HEK293 (cell line): ENCODE results near the gene UCP3.
"Not testable (repeated sequence)": the region's sequence is repeated elsewhere in the genome, so short reads cannot be mapped to it uniquely, and the experiment has no call there.

ENCODE experiments used
- CTCF ChIA-PET: fragments of 350-600 bp; formaldehyde crosslinking; extraction: SDS; loops from one replicate; lab custom pipeline; 2021; ENCODE audit warnings: antibody characterized with exemption; lab: Yijun Ruan, JAX
- POLR2A ChIA-PET: fragments of 300-600 bp; formaldehyde crosslinking; extraction: SDS; loops from one replicate; lab custom pipeline; 2020; ENCODE audit warnings: antibody characterized with exemption, inconsistent platforms; lab: Yijun Ruan, JAX
- H3K27ac ChIP-seq: fragments of 200-500 bp; sonication (Bioruptor generic); 2 replicates; pipeline ENCODE4 v1.5.1; 2014; ENCODE audit warnings: low read depth, low read length, control low read depth, inconsistent platforms; ENCODE audit errors: extremely low read depth
- H3K36me3 ChIP-seq, 2 experiments: fragments of 200-500 bp in 1 of 2; sonication (Bioruptor generic) in 1 of 2; 1 replicate in 1 of 2; 2 replicates in 1 of 2; pipeline ENCODE4 v1.5.1; 2014 to 2017; ENCODE audit warnings: inconsistent platforms in 2 of 2, low read length in 2 of 2; ENCODE audit not compliant: control insufficient read depth in 2 of 2, insufficient read depth in 1 of 2
- H3K4me1 ChIP-seq: fragments of 200-500 bp; sonication (Bioruptor generic); 2 replicates; pipeline ENCODE4 v1.5.1; 2014; ENCODE audit warnings: mild to moderate bottlenecking, low read length, inconsistent platforms; ENCODE audit not compliant: control insufficient read depth, insufficient read depth
- H3K4me3 ChIP-seq: 2 replicates; pipeline ENCODE4 v1.5.1; 2011; ENCODE audit warnings: low read depth, mild to moderate bottlenecking, control low read depth, low read length, moderate library complexity
- H3K9me3 ChIP-seq: fragments of 200-500 bp; sonication (Bioruptor generic); 2 replicates; pipeline ENCODE4 v1.5.1; 2014; ENCODE audit warnings: low read depth, low read length, inconsistent platforms; ENCODE audit not compliant: control insufficient read depth, insufficient read depth
- GLI2 ChIP-seq: fragments of 450-650 bp; formaldehyde crosslinking; IDR thresholded peaks from 2 replicates; pipeline ENCODE4; 2017; ENCODE audit warnings: missing biosample characterization, missing genetic modification characterization, low read depth, borderline replicate concordance
- GLI4 ChIP-seq: fragments of 450-650 bp; formaldehyde crosslinking; IDR thresholded peaks from 2 replicates; pipeline ENCODE4 v1.5.1; 2016; ENCODE audit warnings: missing biosample characterization, missing genetic modification characterization
- HOXD13 ChIP-seq: sonication (generic); formaldehyde crosslinking; IDR thresholded peaks from 2 replicates; pipeline ENCODE4 v1.8.0; 2022; ENCODE audit warnings: missing genetic modification reagents, borderline replicate concordance
- MZF1 ChIP-seq: fragments of 450-650 bp; formaldehyde crosslinking; IDR thresholded peaks from 2 replicates; pipeline ENCODE4 v1.5.1; 2017; ENCODE audit warnings: missing biosample characterization, missing genetic modification characterization, borderline replicate concordance
- OVOL3 ChIP-seq: fragments of 450-650 bp; formaldehyde crosslinking; IDR thresholded peaks from 2 replicates; pipeline ENCODE4 v1.5.1; 2016; ENCODE audit warnings: missing biosample characterization, missing genetic modification characterization
- SP3 ChIP-seq: fragments of 450-650 bp; formaldehyde crosslinking; IDR thresholded peaks from 2 replicates; pipeline ENCODE4 v1.5.1; 2016; ENCODE audit warnings: missing biosample characterization, missing genetic modification characterization
- ZBTB21 ChIP-seq: fragments of 450-650 bp; formaldehyde crosslinking; IDR thresholded peaks from 2 replicates; pipeline ENCODE4 v1.5.1; 2017; ENCODE audit warnings: missing biosample characterization, missing genetic modification characterization
- ZFP37 ChIP-seq: fragments of 450-650 bp; formaldehyde crosslinking; IDR thresholded peaks from 2 replicates; pipeline ENCODE4 v1.5.1; 2016; ENCODE audit warnings: missing biosample characterization, missing genetic modification characterization
- ZNF169 ChIP-seq: fragments of 450-650 bp; formaldehyde crosslinking; IDR thresholded peaks from 2 replicates; pipeline ENCODE4 v1.5.1; 2016; ENCODE audit warnings: missing biosample characterization, missing genetic modification characterization
- ZNF19 ChIP-seq: fragments of 450-650 bp; formaldehyde crosslinking; IDR thresholded peaks from 2 replicates; pipeline ENCODE4; 2016; ENCODE audit warnings: missing biosample characterization, missing genetic modification characterization, low read depth
- ZNF211 ChIP-seq: fragments of 450-650 bp; formaldehyde crosslinking; IDR thresholded peaks from 2 replicates; pipeline ENCODE4 v1.5.1; 2016; ENCODE audit warnings: low read depth, missing biosample characterization, missing genetic modification characterization
- ZNF223 ChIP-seq: fragments of 450-650 bp; formaldehyde crosslinking; IDR thresholded peaks from 2 replicates; pipeline ENCODE4 v1.5.1; 2016; ENCODE audit warnings: missing biosample characterization, missing genetic modification characterization
- ZNF311 ChIP-seq: fragments of 450-650 bp; formaldehyde crosslinking; IDR thresholded peaks from 2 replicates; pipeline ENCODE4 v1.5.1; 2017; ENCODE audit warnings: missing biosample characterization, missing genetic modification characterization, borderline replicate concordance
- ZNF350 ChIP-seq: fragments of 450-650 bp; formaldehyde crosslinking; IDR thresholded peaks from 2 replicates; pipeline ENCODE4 v1.5.0; 2017; ENCODE audit warnings: missing biosample characterization, mild to moderate bottlenecking, missing genetic modification characterization
- ZNF366 ChIP-seq: fragments of 450-650 bp; formaldehyde crosslinking; conservative IDR thresholded peaks from 2 replicates; pipeline ENCODE4 v1.5.1; 2016; ENCODE audit warnings: missing biosample characterization, missing genetic modification characterization
- ZNF558 ChIP-seq: fragments of 450-650 bp; formaldehyde crosslinking; IDR thresholded peaks from 2 replicates; pipeline ENCODE4 v1.5.1; 2016; ENCODE audit warnings: missing biosample characterization, missing genetic modification characterization
- ZNF664 ChIP-seq: fragments of 450-650 bp; formaldehyde crosslinking; IDR thresholded peaks from 2 replicates; pipeline ENCODE4 v1.5.1; 2016; ENCODE audit warnings: missing biosample characterization, missing genetic modification characterization
- ZNF747 ChIP-seq: fragments of 450-650 bp; formaldehyde crosslinking; IDR thresholded peaks from 2 replicates; pipeline ENCODE4 v1.5.1; 2016; ENCODE audit warnings: missing biosample characterization, missing genetic modification characterization
- TF ChIP-seq, protein P1 (sequence below): fragments of 450-650 bp; formaldehyde crosslinking; IDR thresholded peaks from 2 replicates; pipeline ENCODE4 v1.5.1; 2016; ENCODE audit warnings: missing biosample characterization, missing genetic modification characterization
- TF ChIP-seq, protein P2 (sequence below): fragments of 450-650 bp; formaldehyde crosslinking; IDR thresholded peaks from 2 replicates; pipeline ENCODE4 v1.5.1; 2016; ENCODE audit warnings: missing biosample characterization, missing genetic modification characterization
- TF ChIP-seq, protein P3 (sequence below): fragments of 450-650 bp; formaldehyde crosslinking; IDR thresholded peaks from 2 replicates; pipeline ENCODE4; 2016; ENCODE audit warnings: missing biosample characterization, missing genetic modification characterization
- TF ChIP-seq, protein P4 (sequence below): fragments of 450-650 bp; formaldehyde crosslinking; IDR thresholded peaks from 2 replicates; pipeline ENCODE4 v1.5.1; 2016; ENCODE audit warnings: missing biosample characterization, missing genetic modification characterization
- TF ChIP-seq, protein P5 (sequence below): fragments of 450-650 bp; formaldehyde crosslinking; optimal IDR thresholded peaks from 2 replicates; pipeline ENCODE3; 2016; ENCODE audit warnings: missing biosample characterization, mild to moderate bottlenecking, missing genetic modification characterization
- TF ChIP-seq, protein P6 (sequence below): fragments of 450-650 bp; formaldehyde crosslinking; IDR thresholded peaks from 2 replicates; pipeline ENCODE4 v1.5.0; 2017; ENCODE audit warnings: missing biosample characterization, missing genetic modification characterization, borderline replicate concordance

UCP3 gene

DNA sequence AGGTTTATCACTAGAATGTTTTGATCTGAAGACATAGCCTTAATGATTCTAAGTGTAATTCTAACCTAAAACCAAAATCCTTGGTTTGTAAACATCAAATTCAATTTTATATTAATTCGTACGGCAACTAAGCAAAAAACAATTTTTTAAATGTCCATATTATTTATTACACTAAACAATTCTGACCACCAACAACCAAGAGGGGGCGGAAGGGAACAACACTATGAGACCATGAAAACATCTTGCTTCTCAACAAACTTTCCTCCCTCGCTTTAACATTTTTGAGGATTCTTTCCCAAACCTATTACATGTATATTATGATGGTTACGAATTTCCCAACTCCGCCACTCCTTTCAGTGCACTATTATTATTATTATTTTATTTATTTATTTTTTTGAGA, 19.7 kb downstream of the UCP3 start:
- Histone ChIP-seq H3K27ac (no peak overlapping the region), H3K36me3 (no peaks in the 10 kb centered on the region), H3K9me3 (no peaks in the 10 kb centered on the region), H3K4me3 (no peak overlapping the region), H3K4me1 (no peaks in the 10 kb centered on the region)
- POLR2A ChIA-PET, result no interaction called here
- TF ChIP-seq ZFP37 (tag by site-specific recombination) (no peak), ZNF311 (no peak), ZBTB21 (tag by site-specific recombination) (no peak), ZNF350 (no peak), MZF1 (tag by site-specific recombination) (no peak), SP3 (tag by site-specific recombination) (no peak), ZNF664 (tag by site-specific recombination) (no peak)
- TF ChIP-seq, protein P1, sequence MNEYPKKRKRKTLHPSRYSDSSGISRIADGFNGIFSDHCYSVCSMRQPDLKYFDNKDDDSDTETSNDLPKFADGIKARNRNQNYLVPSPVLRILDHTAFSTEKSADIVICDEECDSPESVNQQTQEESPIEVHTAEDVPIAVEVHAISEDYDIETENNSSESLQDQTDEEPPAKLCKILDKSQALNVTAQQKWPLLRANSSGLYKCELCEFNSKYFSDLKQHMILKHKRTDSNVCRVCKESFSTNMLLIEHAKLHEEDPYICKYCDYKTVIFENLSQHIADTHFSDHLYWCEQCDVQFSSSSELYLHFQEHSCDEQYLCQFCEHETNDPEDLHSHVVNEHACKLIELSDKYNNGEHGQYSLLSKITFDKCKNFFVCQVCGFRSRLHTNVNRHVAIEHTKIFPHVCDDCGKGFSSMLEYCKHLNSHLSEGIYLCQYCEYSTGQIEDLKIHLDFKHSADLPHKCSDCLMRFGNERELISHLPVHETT (tag by site-specific recombination), result no peak
- TF ChIP-seq, protein P2, sequence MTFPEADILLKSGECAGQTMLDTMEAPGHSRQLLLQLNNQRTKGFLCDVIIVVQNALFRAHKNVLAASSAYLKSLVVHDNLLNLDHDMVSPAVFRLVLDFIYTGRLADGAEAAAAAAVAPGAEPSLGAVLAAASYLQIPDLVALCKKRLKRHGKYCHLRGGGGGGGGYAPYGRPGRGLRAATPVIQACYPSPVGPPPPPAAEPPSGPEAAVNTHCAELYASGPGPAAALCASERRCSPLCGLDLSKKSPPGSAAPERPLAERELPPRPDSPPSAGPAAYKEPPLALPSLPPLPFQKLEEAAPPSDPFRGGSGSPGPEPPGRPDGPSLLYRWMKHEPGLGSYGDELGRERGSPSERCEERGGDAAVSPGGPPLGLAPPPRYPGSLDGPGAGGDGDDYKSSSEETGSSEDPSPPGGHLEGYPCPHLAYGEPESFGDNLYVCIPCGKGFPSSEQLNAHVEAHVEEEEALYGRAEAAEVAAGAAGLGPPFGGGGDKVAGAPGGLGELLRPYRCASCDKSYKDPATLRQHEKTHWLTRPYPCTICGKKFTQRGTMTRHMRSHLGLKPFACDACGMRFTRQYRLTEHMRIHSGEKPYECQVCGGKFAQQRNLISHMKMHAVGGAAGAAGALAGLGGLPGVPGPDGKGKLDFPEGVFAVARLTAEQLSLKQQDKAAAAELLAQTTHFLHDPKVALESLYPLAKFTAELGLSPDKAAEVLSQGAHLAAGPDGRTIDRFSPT (tag by site-specific recombination), result no peak
- TF ChIP-seq, protein P3, sequence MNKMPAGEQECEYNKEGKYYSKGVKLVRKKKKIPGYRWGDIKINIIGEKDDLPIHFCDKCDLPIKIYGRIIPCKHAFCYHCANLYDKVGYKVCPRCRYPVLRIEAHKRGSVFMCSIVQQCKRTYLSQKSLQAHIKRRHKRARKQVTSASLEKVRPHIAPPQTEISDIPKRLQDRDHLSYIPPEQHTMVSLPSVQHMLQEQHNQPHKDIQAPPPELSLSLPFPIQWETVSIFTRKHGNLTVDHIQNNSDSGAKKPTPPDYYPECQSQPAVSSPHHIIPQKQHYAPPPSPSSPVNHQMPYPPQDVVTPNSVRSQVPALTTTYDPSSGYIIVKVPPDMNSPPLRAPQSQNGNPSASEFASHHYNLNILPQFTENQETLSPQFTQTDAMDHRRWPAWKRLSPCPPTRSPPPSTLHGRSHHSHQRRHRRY (tag by site-specific recombination), result no peak
- CTCF ChIA-PET, result interaction anchor here (0.7 kb wide), 1 partner anchor 11 kb away, joined by 3 read pairs; no protein-coding TSS in a partner anchor

DNA sequence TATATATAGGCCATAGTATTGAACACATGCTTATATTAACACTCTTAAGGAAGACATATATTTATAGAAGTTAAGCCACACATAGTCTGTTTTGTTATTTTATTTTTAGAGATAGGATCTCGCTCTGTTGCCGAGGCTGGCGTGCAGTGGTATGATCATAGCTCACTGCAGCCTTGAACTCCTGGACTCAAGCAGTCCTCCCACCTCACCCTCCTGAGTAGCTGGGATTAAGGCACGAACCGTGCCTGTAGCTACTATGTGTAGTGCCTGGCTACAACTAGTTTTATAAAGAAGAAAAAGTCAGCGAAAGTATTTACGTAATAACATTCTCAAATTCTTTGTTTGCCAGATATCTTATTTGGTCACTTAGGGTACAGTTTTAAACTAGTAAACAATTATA, 20.7 kb downstream of the UCP3 start:
- no peak for TF ChIP-seq ZNF350
- no peak for TF ChIP-seq OVOL3 (tag by site-specific recombination)
- no peak for TF ChIP-seq GLI4 (tag by site-specific recombination)
- no peak for TF ChIP-seq ZNF747 (tag by site-specific recombination)
- no peak for TF ChIP-seq ZNF223 (tag by site-specific recombination)
- TF ChIP-seq, protein P4, sequence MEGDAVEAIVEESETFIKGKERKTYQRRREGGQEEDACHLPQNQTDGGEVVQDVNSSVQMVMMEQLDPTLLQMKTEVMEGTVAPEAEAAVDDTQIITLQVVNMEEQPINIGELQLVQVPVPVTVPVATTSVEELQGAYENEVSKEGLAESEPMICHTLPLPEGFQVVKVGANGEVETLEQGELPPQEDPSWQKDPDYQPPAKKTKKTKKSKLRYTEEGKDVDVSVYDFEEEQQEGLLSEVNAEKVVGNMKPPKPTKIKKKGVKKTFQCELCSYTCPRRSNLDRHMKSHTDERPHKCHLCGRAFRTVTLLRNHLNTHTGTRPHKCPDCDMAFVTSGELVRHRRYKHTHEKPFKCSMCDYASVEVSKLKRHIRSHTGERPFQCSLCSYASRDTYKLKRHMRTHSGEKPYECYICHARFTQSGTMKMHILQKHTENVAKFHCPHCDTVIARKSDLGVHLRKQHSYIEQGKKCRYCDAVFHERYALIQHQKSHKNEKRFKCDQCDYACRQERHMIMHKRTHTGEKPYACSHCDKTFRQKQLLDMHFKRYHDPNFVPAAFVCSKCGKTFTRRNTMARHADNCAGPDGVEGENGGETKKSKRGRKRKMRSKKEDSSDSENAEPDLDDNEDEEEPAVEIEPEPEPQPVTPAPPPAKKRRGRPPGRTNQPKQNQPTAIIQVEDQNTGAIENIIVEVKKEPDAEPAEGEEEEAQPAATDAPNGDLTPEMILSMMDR (tag by site-specific recombination), result no peak
- TF ChIP-seq HOXD13, result no peak
- TF ChIP-seq, protein P5, sequence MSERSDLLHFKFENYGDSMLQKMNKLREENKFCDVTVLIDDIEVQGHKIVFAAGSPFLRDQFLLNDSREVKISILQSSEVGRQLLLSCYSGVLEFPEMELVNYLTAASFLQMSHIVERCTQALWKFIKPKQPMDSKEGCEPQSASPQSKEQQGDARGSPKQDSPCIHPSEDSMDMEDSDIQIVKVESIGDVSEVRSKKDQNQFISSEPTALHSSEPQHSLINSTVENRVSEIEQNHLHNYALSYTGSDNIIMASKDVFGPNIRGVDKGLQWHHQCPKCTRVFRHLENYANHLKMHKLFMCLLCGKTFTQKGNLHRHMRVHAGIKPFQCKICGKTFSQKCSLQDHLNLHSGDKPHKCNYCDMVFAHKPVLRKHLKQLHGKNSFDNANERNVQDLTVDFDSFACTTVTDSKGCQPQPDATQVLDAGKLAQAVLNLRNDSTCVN, result no peak
- no peak for TF ChIP-seq ZNF19
- no peak for TF ChIP-seq ZNF558 (tag by site-specific recombination)
- TF ChIP-seq GLI2 (tag by site-specific recombination), result no peak
- no peak for TF ChIP-seq ZNF366 (tag by site-specific recombination)
- TF ChIP-seq, protein P6, sequence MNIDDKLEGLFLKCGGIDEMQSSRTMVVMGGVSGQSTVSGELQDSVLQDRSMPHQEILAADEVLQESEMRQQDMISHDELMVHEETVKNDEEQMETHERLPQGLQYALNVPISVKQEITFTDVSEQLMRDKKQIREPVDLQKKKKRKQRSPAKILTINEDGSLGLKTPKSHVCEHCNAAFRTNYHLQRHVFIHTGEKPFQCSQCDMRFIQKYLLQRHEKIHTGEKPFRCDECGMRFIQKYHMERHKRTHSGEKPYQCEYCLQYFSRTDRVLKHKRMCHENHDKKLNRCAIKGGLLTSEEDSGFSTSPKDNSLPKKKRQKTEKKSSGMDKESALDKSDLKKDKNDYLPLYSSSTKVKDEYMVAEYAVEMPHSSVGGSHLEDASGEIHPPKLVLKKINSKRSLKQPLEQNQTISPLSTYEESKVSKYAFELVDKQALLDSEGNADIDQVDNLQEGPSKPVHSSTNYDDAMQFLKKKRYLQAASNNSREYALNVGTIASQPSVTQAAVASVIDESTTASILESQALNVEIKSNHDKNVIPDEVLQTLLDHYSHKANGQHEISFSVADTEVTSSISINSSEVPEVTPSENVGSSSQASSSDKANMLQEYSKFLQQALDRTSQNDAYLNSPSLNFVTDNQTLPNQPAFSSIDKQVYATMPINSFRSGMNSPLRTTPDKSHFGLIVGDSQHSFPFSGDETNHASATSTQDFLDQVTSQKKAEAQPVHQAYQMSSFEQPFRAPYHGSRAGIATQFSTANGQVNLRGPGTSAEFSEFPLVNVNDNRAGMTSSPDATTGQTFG (tag by site-specific recombination), result no peak
- TF ChIP-seq ZNF169 (tag by site-specific recombination), result no peak
- TF ChIP-seq ZNF211 (tag by site-specific recombination), result no peak
- no peak overlapping the region for H3K4me3 ChIP-seq
- no peak overlapping the region for H3K27ac ChIP-seq
- no peaks in the 10 kb centered on the region for H3K9me3 ChIP-seq
- POLR2A ChIA-PET, result no interaction called here
- no peaks in the 10 kb centered on the region for H3K36me3 ChIP-seq
- CTCF ChIA-PET, result interaction anchor here (0.6 kb wide), 1 partner anchor 26 kb away, joined by 3 read pairs; no protein-coding TSS in a partner anchor
- H3K4me1 ChIP-seq, result no peaks in the 10 kb centered on the region

DNA sequence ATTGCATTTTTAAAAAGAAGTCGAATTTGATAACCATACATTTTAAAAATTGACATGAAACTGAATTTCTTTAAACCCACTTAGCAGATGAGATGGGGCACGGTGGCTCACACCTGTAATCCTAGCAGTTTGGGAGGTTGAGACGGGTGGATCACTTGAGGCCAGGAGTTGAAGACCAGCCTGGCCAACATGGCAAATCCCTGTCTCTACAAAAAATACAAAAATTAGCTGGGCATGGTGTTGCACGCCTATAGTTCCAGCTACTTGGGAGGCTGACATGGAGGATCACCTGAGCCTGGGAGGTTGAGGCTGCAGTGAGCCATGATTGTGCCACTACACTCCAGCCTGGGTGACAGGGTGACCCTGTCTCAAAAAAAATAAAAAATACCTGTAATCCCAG, 23.2 kb downstream of the UCP3 start:
- H3K4me3 ChIP-seq, H3K9me3 ChIP-seq, H3K36me3 ChIP-seq, H3K27ac ChIP-seq, CTCF ChIA-PET, H3K4me1 ChIP-seq, POLR2A ChIA-PET: not testable (repeated sequence)
